ENCODE results near the gene TSPAN12. TPM values are rescaled to one million over a fixed set of nuclear protein-coding genes. Genes with fewer than 3 reads are reported as not detected.

The TSPAN12 gene
- total RNA-seq, 1 experiment from 2014 or later: 17.3 TPM

DNA sequence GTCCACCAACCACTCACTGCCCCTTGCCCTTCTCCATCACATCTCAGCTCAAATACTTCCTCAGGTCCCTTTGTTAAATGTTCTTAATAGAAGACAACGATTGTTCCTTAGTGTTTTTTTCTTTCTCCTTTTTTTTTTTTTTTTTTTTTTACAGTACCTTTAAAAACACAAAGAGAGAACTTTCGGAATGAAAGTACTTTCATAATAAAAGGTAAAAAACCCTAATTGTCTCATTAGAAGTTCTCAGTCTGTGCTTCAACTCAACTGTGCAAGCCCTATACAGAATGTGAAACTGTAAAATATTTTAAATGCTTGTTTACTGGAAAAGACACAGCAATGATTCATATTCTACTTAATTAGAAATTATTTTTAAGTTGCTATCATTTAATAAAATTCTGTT lies 29.4 kb downstream of the TSPAN12 start:
- H3K27ac Mint-ChIP-seq: no peak overlapping the region
- CTCF ChIA-PET: interaction anchor here (0.7 to 1.0 kb wide), 3 partner anchors 11 to 67 kb away, joined by 3 to 7 read pairs (median 4); no protein-coding TSS in a partner anchor

More for the DNA sequence above, 29.4 kb downstream of the TSPAN12 start:
- TF ChIP-seq, protein P1, sequence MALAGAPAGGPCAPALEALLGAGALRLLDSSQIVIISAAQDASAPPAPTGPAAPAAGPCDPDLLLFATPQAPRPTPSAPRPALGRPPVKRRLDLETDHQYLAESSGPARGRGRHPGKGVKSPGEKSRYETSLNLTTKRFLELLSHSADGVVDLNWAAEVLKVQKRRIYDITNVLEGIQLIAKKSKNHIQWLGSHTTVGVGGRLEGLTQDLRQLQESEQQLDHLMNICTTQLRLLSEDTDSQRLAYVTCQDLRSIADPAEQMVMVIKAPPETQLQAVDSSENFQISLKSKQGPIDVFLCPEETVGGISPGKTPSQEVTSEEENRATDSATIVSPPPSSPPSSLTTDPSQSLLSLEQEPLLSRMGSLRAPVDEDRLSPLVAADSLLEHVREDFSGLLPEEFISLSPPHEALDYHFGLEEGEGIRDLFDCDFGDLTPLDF (CRISPR knock-in tag; IDR thresholded peaks at IDR 0.05): no peak
- TF ChIP-seq, protein P2, sequence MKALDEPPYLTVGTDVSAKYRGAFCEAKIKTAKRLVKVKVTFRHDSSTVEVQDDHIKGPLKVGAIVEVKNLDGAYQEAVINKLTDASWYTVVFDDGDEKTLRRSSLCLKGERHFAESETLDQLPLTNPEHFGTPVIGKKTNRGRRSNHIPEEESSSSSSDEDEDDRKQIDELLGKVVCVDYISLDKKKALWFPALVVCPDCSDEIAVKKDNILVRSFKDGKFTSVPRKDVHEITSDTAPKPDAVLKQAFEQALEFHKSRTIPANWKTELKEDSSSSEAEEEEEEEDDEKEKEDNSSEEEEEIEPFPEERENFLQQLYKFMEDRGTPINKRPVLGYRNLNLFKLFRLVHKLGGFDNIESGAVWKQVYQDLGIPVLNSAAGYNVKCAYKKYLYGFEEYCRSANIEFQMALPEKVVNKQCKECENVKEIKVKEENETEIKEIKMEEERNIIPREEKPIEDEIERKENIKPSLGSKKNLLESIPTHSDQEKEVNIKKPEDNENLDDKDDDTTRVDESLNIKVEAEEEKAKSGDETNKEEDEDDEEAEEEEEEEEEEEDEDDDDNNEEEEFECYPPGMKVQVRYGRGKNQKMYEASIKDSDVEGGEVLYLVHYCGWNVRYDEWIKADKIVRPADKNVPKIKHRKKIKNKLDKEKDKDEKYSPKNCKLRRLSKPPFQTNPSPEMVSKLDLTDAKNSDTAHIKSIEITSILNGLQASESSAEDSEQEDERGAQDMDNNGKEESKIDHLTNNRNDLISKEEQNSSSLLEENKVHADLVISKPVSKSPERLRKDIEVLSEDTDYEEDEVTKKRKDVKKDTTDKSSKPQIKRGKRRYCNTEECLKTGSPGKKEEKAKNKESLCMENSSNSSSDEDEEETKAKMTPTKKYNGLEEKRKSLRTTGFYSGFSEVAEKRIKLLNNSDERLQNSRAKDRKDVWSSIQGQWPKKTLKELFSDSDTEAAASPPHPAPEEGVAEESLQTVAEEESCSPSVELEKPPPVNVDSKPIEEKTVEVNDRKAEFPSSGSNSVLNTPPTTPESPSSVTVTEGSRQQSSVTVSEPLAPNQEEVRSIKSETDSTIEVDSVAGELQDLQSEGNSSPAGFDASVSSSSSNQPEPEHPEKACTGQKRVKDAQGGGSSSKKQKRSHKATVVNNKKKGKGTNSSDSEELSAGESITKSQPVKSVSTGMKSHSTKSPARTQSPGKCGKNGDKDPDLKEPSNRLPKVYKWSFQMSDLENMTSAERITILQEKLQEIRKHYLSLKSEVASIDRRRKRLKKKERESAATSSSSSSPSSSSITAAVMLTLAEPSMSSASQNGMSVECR (CRISPR knock-in tag; IDR thresholded peaks at IDR 0.05; ENCODE audit: borderline replicate concordance): no peak
- no peak for TF ChIP-seq NR3C1 (CRISPR knock-in tag; conservative IDR thresholded peaks at IDR 0.05; ENCODE audit: low read depth)
- TF ChIP-seq STAT6 (CRISPR knock-in tag; conservative IDR thresholded peaks at IDR 0.05; ENCODE audit: low read depth): no peak
- TF ChIP-seq, protein P3, sequence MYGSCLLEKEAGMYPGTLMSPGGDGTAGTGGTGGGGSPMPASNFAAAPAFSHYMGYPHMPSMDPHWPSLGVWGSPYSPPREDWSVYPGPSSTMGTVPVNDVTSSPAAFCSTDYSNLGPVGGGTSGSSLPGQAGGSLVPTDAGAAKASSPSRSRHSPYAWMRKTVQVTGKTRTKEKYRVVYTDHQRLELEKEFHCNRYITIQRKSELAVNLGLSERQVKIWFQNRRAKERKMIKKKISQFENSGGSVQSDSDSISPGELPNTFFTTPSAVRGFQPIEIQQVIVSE (CRISPR knock-in tag; IDR thresholded peaks at IDR 0.05; ENCODE audit: borderline replicate concordance): no peak
- no peak for TF ChIP-seq ATF1 (CRISPR knock-in tag; IDR thresholded peaks at IDR 0.05)
- no peak for TF ChIP-seq PRDM15 (CRISPR knock-in tag; IDR thresholded peaks at IDR 0.05)
- no peak for TF ChIP-seq NFATC4 (CRISPR knock-in tag; IDR thresholded peaks at IDR 0.05)
- no peak for TF ChIP-seq MYBL2 (CRISPR knock-in tag; IDR thresholded peaks at IDR 0.05)
- TF ChIP-seq EMX1 (CRISPR knock-in tag; IDR thresholded peaks at IDR 0.05): no peak
- no peak for TF ChIP-seq NFYB (CRISPR knock-in tag; conservative IDR thresholded peaks at IDR 0.05; ENCODE audit: low read depth)
- no peak for TF ChIP-seq ZMAT4 (CRISPR knock-in tag; IDR thresholded peaks at IDR 0.05)
- TF ChIP-seq TP53 (CRISPR knock-in tag; IDR thresholded peaks at IDR 0.05): no peak
- no peak for TF ChIP-seq OVOL2 (CRISPR knock-in tag; IDR thresholded peaks at IDR 0.05; ENCODE audit: borderline replicate concordance)
- TF ChIP-seq ERG (CRISPR knock-in tag; IDR thresholded peaks at IDR 0.05): no peak
- TF ChIP-seq FOXJ3 (CRISPR knock-in tag; IDR thresholded peaks at IDR 0.05; ENCODE audit: borderline replicate concordance): no peak
- TF ChIP-seq ZNF423 (CRISPR knock-in tag; IDR thresholded peaks at IDR 0.05): no peak
- ATAC-seq: no peak
- Mint-ChIP-seq H3K4me1 (peaks cover 28% of the 10 kb centered on the region), H3K36me3 (peaks cover 17% of the 10 kb centered on the region), H3K27me3 (ENCODE audit: low read depth) (no peaks in the 10 kb centered on the region), H3K9me3 (peaks cover 17% of the 10 kb centered on the region), H3K4me3 (no peak overlapping the region)
- no peak for DNase-seq (ENCODE audit: low spot score)
- POLR2A ChIA-PET: interaction anchor here (0.7 kb wide), 1 partner anchor 451 kb away, joined by 3 read pairs; no protein-coding TSS in a partner anchor
